ENCODE data around the gene PPP1R14D. TPM values are rescaled to one million over a fixed set of nuclear protein-coding genes. Genes with fewer than 3 reads are reported as not detected.
A peak's percentile ranks its signal among the peaks of the same experiment; 100 is the strongest.

The PPP1R14D gene
- total RNA-seq, 2 experiments from 2014 or later = not detected

- Mint-ChIP-seq H3K4me1 (ENCODE audit: low read depth) (peaks cover 40% of the 10 kb centered on the region), H3K36me3 (ENCODE audit: low read depth) (peaks cover 3% of the 10 kb centered on the region), H3K27me3 (no peaks in the 10 kb centered on the region), H3K9me3 (no peaks in the 10 kb centered on the region), H3K27ac (no peak overlapping the region), H3K4me3 (no peak overlapping the region)
- no peak for DNase-seq
- ChIA-PET POLR2A (interaction anchor here (0.6 to 1.3 kb wide), 5 partner anchors 9 to 200 kb away, joined by 3 to 4 read pairs (median 3); no protein-coding TSS in a partner anchor), CTCF (interaction anchor here (2.6 kb wide), 1 partner anchor 55 kb away, joined by 9 read pairs; the partner anchor contains the start of gene SPINT1)
- no peak for TF ChIP-seq CTCF (IDR thresholded peaks at IDR 0.05)
- ATAC-seq = no peak
- intact Hi-C loops (cut with micrococcal nuclease) = no loop called here
Measured at GRCh38 chr15:40789119-40789518, 39.4 kb downstream of the PPP1R14D start.

GRCh38 chr15:40787991-40788390 is 40.5 kb downstream of the PPP1R14D start:
- CTCF ChIA-PET = interaction anchor here (0.6 to 2.6 kb wide), 11 partner anchors 18 to 268 kb away, joined by 3 to 9 read pairs (median 4); partner anchors contain the start of genes C15orf62, SPINT1 and VPS18
- peaks cover under 1% of the 10 kb centered on the region for H3K36me3 Mint-ChIP-seq (ENCODE audit: low read depth)
- POLR2A ChIA-PET = interaction anchor here (1.0 to 1.3 kb wide), 3 partner anchors 11 to 88 kb away, joined by 3 to 4 read pairs (median 3); no protein-coding TSS in a partner anchor

GRCh38 chr15:40787344-40787841 is 41.1 kb downstream of the PPP1R14D start:
- peak; percentile 84 for DNase-seq
- H3K9me3 Mint-ChIP-seq = no peaks in the 10 kb centered on the region
- H3K4me3 Mint-ChIP-seq = peak overlapping the region; percentile 28
- POLR2A ChIA-PET = interaction anchor here (1.0 to 1.4 kb wide), 3 partner anchors 24 to 87 kb away, joined by 3 read pairs; partner anchors contain the start of gene GCHFR
- peaks cover 2% of the 10 kb centered on the region for H3K36me3 Mint-ChIP-seq (ENCODE audit: low read depth)
- intact Hi-C loops (cut with micrococcal nuclease) = no loop called here
- H3K27ac Mint-ChIP-seq = peak overlapping the region; percentile 60
- ATAC-seq = peak; percentile 86
- TF ChIP-seq CTCF (IDR thresholded peaks at IDR 0.05) = no peak
- CTCF ChIA-PET = interaction anchor here (0.8 to 2.6 kb wide), 11 partner anchors 10 to 268 kb away, joined by 3 to 9 read pairs (median 4); partner anchors contain the start of genes C15orf62, SPINT1 and VPS18
- no peaks in the 10 kb centered on the region for H3K27me3 Mint-ChIP-seq
- peaks cover 32% of the 10 kb centered on the region for H3K4me1 Mint-ChIP-seq (ENCODE audit: low read depth)

More at GRCh38 chr15:40787991-40788390, 40.5 kb downstream of the PPP1R14D start:
- Mint-ChIP-seq H3K9me3 (no peaks in the 10 kb centered on the region), H3K4me1 (ENCODE audit: low read depth) (peaks cover 30% of the 10 kb centered on the region), H3K4me3 (no peak overlapping the region), H3K27ac (peak overlapping the region; percentile 60), H3K27me3 (no peaks in the 10 kb centered on the region)
- ATAC-seq = peak; percentile 24
- intact Hi-C loops (cut with micrococcal nuclease) = no loop called here
- no peak for TF ChIP-seq CTCF (IDR thresholded peaks at IDR 0.05)
- DNase-seq = no peak

GRCh38 chr15:40785814-40786213 is 42.7 kb downstream of the PPP1R14D start:
- no peak for TF ChIP-seq CTCF (IDR thresholded peaks at IDR 0.05)
- ATAC-seq = no peak
- DNase-seq = no peak
- H3K4me3 Mint-ChIP-seq = no peak overlapping the region
- peaks cover 2% of the 10 kb centered on the region for H3K36me3 Mint-ChIP-seq (ENCODE audit: low read depth)
- CTCF ChIA-PET = interaction anchor here (0.8 to 3.7 kb wide), 11 partner anchors 9 to 196 kb away, joined by 3 to 15 read pairs (median 4); partner anchors contain the start of gene GCHFR
- POLR2A ChIA-PET = interaction anchor here (1.0 to 1.5 kb wide), 3 partner anchors 16 to 91 kb away, joined by 3 read pairs; partner anchors contain the start of genes C15orf62 and RAD51
- no peaks in the 10 kb centered on the region for H3K27me3 Mint-ChIP-seq
- H3K27ac Mint-ChIP-seq = no peak overlapping the region
- intact Hi-C loops (cut with micrococcal nuclease) = no loop called here
- peaks cover 30% of the 10 kb centered on the region for H3K4me1 Mint-ChIP-seq (ENCODE audit: low read depth)
- H3K9me3 Mint-ChIP-seq = no peaks in the 10 kb centered on the region

GRCh38 chr15:40785164-40785563 is 43.3 kb downstream of the PPP1R14D start:
- ATAC-seq (no peak), DNase-seq (no peak)
- no peak overlapping the region for H3K27ac Mint-ChIP-seq
- ChIA-PET CTCF (interaction anchor here (0.6 to 3.7 kb wide), 12 partner anchors 9 to 488 kb away, joined by 3 to 15 read pairs (median 3); partner anchors contain the start of gene GCHFR), POLR2A (interaction anchor here (1.0 kb wide), 1 partner anchor 90 kb away, joined by 3 read pairs; the partner anchor contains the start of gene RAD51)
- intact Hi-C loops (cut with micrococcal nuclease) = no loop called here
- TF ChIP-seq CTCF (IDR thresholded peaks at IDR 0.05) = no peak
- H3K4me3 Mint-ChIP-seq = no peak overlapping the region
- peaks cover 30% of the 10 kb centered on the region for H3K4me1 Mint-ChIP-seq (ENCODE audit: low read depth)
- no peaks in the 10 kb centered on the region for H3K9me3 Mint-ChIP-seq
- peaks cover 2% of the 10 kb centered on the region for H3K36me3 Mint-ChIP-seq (ENCODE audit: low read depth)
- no peaks in the 10 kb centered on the region for H3K27me3 Mint-ChIP-seq
